Measurements from ENCODE around the gene RASSF3. TPM values are rescaled to one million over a fixed set of nuclear protein-coding genes. Genes with fewer than 3 reads are reported as not detected.

RASSF3 gene
- total RNA-seq, 2 experiments from 2014 or later, result 118 to 127 TPM

- Mint-ChIP-seq H3K27ac (peak overlapping the region; percentile 44), H3K27me3 (no peaks in the 10 kb centered on the region), H3K36me3 (ENCODE audit: low read depth) (peaks cover 54% of the 10 kb centered on the region), H3K9me3 (no peaks in the 10 kb centered on the region), H3K4me3 (no peak overlapping the region), H3K4me1 (ENCODE audit: low read depth) (peaks cover 30% of the 10 kb centered on the region)
- Histone ChIP-seq H3K27ac (ENCODE audit: low read depth in 1 of 2, low read length in 2 of 2) (no peak overlapping the region), H3K9me3 (ENCODE audit: control insufficient read depth in 1 of 2, insufficient read depth in 1 of 2, low read length in 2 of 2) (no peaks in the 10 kb centered on the region), H3K36me3 (ENCODE audit: insufficient read depth, low read length) (peaks cover 14% of the 10 kb centered on the region), H3K4me3 (ENCODE audit: low read length) (no peak overlapping the region), H3K27me3 (ENCODE audit: control insufficient read depth in 1 of 2, insufficient read depth in 2 of 2, low read length in 2 of 2) (no peaks in the 10 kb centered on the region), H3K4me1 (ENCODE audit: insufficient read depth, low read length) (peaks cover 10% of the 10 kb centered on the region)
- ChIA-PET POLR2A (interaction anchor here (0.9 to 1.8 kb wide), 3 partner anchors 8 to 157 kb away, joined by 3 to 6 read pairs (median 3); no protein-coding TSS in a partner anchor), CTCF (interaction anchor here (1.1 to 2.1 kb wide), 2 partner anchors 9 to 157 kb away, joined by 3 to 12 read pairs; no protein-coding TSS in a partner anchor)
- no peak for TF ChIP-seq CTCF (IDR thresholded peaks at IDR 0.05)
- intact Hi-C loops (cut with DNase I, micrococcal nuclease), result no loop called here
- DNase-seq, result no peak
- ATAC-seq (ENCODE audit: poor library complexity), result no peak
These were observed 96.0 kb downstream of the RASSF3 start for GRCh38 chr12:64706306-64706705.

- TF ChIP-seq CTCF (IDR thresholded peaks at IDR 0.05), result no peak
- H3K9me3 ChIP-seq (ENCODE audit: control insufficient read depth in 1 of 2, insufficient read depth in 1 of 2, low read length in 2 of 2), result no peaks in the 10 kb centered on the region
- ChIA-PET POLR2A (interaction anchor here (0.9 to 1.8 kb wide), 4 partner anchors 9 to 157 kb away, joined by 3 to 6 read pairs (median 3); no protein-coding TSS in a partner anchor), CTCF (interaction anchor here (1.1 to 2.1 kb wide), 2 partner anchors 9 to 157 kb away, joined by 3 to 12 read pairs; no protein-coding TSS in a partner anchor)
- Mint-ChIP-seq H3K27me3 (no peaks in the 10 kb centered on the region), H3K36me3 (ENCODE audit: low read depth) (peaks cover 53% of the 10 kb centered on the region), H3K9me3 (no peaks in the 10 kb centered on the region), H3K4me1 (ENCODE audit: low read depth) (peaks cover 26% of the 10 kb centered on the region), H3K27ac (peak overlapping the region; percentile 44), H3K4me3 (no peak overlapping the region)
- no peak overlapping the region for H3K4me3 ChIP-seq (ENCODE audit: low read length)
- peaks cover 14% of the 10 kb centered on the region for H3K36me3 ChIP-seq (ENCODE audit: insufficient read depth, low read length)
- ATAC-seq (ENCODE audit: poor library complexity) (no peak), DNase-seq (no peak)
- H3K27ac ChIP-seq (ENCODE audit: low read depth in 1 of 2, low read length in 2 of 2), result no peak overlapping the region
- peaks cover 6% of the 10 kb centered on the region for H3K4me1 ChIP-seq (ENCODE audit: insufficient read depth, low read length)
- intact Hi-C loops (cut with DNase I, micrococcal nuclease), result no loop called here
- H3K27me3 ChIP-seq (ENCODE audit: control insufficient read depth in 1 of 2, insufficient read depth in 2 of 2, low read length in 2 of 2), result no peaks in the 10 kb centered on the region
These were observed 96.6 kb downstream of the RASSF3 start for GRCh38 chr12:64706857-64707256.

GRCh38 chr12:64707362-64707761 is 97.1 kb downstream of the RASSF3 start:
- intact Hi-C loops (cut with DNase I, micrococcal nuclease), result no loop called here
- ATAC-seq (ENCODE audit: poor library complexity) (no peak), DNase-seq (no peak)
- Mint-ChIP-seq H3K9me3 (no peaks in the 10 kb centered on the region), H3K27ac (no peak overlapping the region), H3K4me3 (no peak overlapping the region), H3K27me3 (no peaks in the 10 kb centered on the region), H3K36me3 (ENCODE audit: low read depth) (peaks cover 48% of the 10 kb centered on the region), H3K4me1 (ENCODE audit: low read depth) (peaks cover 21% of the 10 kb centered on the region)
- peaks cover 3% of the 10 kb centered on the region for H3K4me1 ChIP-seq (ENCODE audit: insufficient read depth, low read length)
- POLR2A ChIA-PET, result interaction anchor here (1.0 to 1.8 kb wide), 3 partner anchors 9 to 158 kb away, joined by 3 to 6 read pairs (median 3); no protein-coding TSS in a partner anchor
- H3K27ac ChIP-seq (ENCODE audit: low read depth in 1 of 2, low read length in 2 of 2), result no peak overlapping the region
- H3K9me3 ChIP-seq (ENCODE audit: control insufficient read depth in 1 of 2, insufficient read depth in 1 of 2, low read length in 2 of 2), result no peaks in the 10 kb centered on the region
- CTCF ChIA-PET, result interaction anchor here (1.1 to 2.1 kb wide), 2 partner anchors 10 to 158 kb away, joined by 3 to 12 read pairs; no protein-coding TSS in a partner anchor
- no peaks in the 10 kb centered on the region for H3K27me3 ChIP-seq (ENCODE audit: control insufficient read depth in 1 of 2, insufficient read depth in 2 of 2, low read length in 2 of 2)
- no peak overlapping the region for H3K4me3 ChIP-seq (ENCODE audit: low read length)
- TF ChIP-seq CTCF (IDR thresholded peaks at IDR 0.05), result no peak
- peaks cover 11% of the 10 kb centered on the region for H3K36me3 ChIP-seq (ENCODE audit: insufficient read depth, low read length)
